Urinary bladder (tissue), 4 donors: Measurements from ENCODE around the gene PTPRC. TPM values are rescaled to one million over a fixed set of nuclear protein-coding genes. Genes with fewer than 3 reads are reported as not detected.

ENCODE experiments used
- DNase-seq: peaks from one replicate; pipeline ENCODE4 v3.0.0-alpha.2; 2015; ENCODE audit errors: extremely low spot score
- H3K27ac ChIP-seq: one replicate; pipeline ENCODE4 v1.5.1; 2013; ENCODE audit warnings: low read depth, mild to moderate bottlenecking, moderate library complexity
- H3K36me3 ChIP-seq: one replicate; pipeline ENCODE4 v1.6.1; 2013; ENCODE audit warnings: mild to moderate bottlenecking, moderate library complexity; ENCODE audit not compliant: insufficient read depth
- H3K4me1 ChIP-seq: one replicate; pipeline ENCODE4 v1.6.1; 2013; ENCODE audit warnings: mild to moderate bottlenecking, moderate library complexity; ENCODE audit not compliant: insufficient read depth
- H3K4me3 ChIP-seq: one replicate; pipeline ENCODE4 v1.5.1; 2013; ENCODE audit warnings: low read depth, low read length
- WGBS: extraction: QIAGEN DNeasy Blood & Tissue Kit; methylation state at CpG from one replicate; pipeline ENCODE4 v1.1.7; 2013; 5-methylcytosine and 5-hydroxymethylcytosine counted together
- polyA plus RNA-seq: library from polyadenylated mRNA; stranded (reverse); fragments of 200-250 nt; gene quantifications from one replicate; pipeline ENCODE4 v1.2.3, GENCODE V29; 2013
- total RNA-seq: library from RNA; depleted of rRNA; stranded (reverse); fragments of >200 nt; gene quantifications from one replicate; pipeline ENCODE4 v1.2.3, GENCODE V29; 2014
- donor health status: healthy with polysubstance abuse.
- donor health status: healthy.

The PTPRC gene
- total and polyA plus RNA-seq, 2 donors = 9.6 to 34.4 TPM

- no peak for DNase-seq
- no peaks in the 10 kb centered on the region for H3K4me1 ChIP-seq
- H3K36me3 ChIP-seq = no peaks in the 10 kb centered on the region
- H3K27ac ChIP-seq = no peak overlapping the region
- H3K4me3 ChIP-seq = no peak overlapping the region
These were observed 87.6 kb downstream of the PTPRC start for GRCh38 chr1:198726455-198726854.

GRCh38 chr1:198729195-198729863 lies 90.5 kb downstream of the PTPRC start:
- 90% methylated on average over 5 of the region's 5 CpGs for WGBS

GRCh38 chr1:198730952-198731351 lies 92.1 kb downstream of the PTPRC start:
- no peak overlapping the region for H3K4me3 ChIP-seq
- no peak for DNase-seq
- H3K4me1 ChIP-seq = no peaks in the 10 kb centered on the region
- H3K27ac ChIP-seq = no peak overlapping the region
- 86% methylated on average over 2 of the region's 2 CpGs for WGBS
- no peaks in the 10 kb centered on the region for H3K36me3 ChIP-seq

More at GRCh38 chr1:198729195-198729863, 90.5 kb downstream of the PTPRC start:
- no peaks in the 10 kb centered on the region for H3K36me3 ChIP-seq
- no peaks in the 10 kb centered on the region for H3K4me1 ChIP-seq
- H3K27ac ChIP-seq = no peak overlapping the region
- DNase-seq = no peak
- no peak overlapping the region for H3K4me3 ChIP-seq

- WGBS = 54% methylated on average over 2 of the region's 2 CpGs
These were observed 95.6 kb downstream of the PTPRC start for GRCh38 chr1:198734323-198735008.

GRCh38 chr1:198741744-198742143 lies 102.9 kb downstream of the PTPRC start:
- H3K27ac ChIP-seq = no peak overlapping the region
- 65% methylated on average over 3 of the region's 3 CpGs for WGBS
- H3K4me3 ChIP-seq = no peak overlapping the region
- no peaks in the 10 kb centered on the region for H3K36me3 ChIP-seq
- no peak for DNase-seq
- H3K4me1 ChIP-seq = no peaks in the 10 kb centered on the region

More at GRCh38 chr1:198734323-198735008, 95.6 kb downstream of the PTPRC start:
- no peak overlapping the region for H3K4me3 ChIP-seq
- no peak overlapping the region for H3K27ac ChIP-seq
- H3K36me3 ChIP-seq = no peaks in the 10 kb centered on the region
- no peak for DNase-seq
- H3K4me1 ChIP-seq = no peaks in the 10 kb centered on the region

GRCh38 chr1:198747127-198747526 lies 108.3 kb downstream of the PTPRC start:
- 84% methylated on average over 2 of the region's 2 CpGs for WGBS
- H3K4me3 ChIP-seq = no peak overlapping the region
- DNase-seq = no peak
- H3K36me3 ChIP-seq = no peaks in the 10 kb centered on the region
- H3K4me1 ChIP-seq = no peaks in the 10 kb centered on the region
- H3K27ac ChIP-seq = no peak overlapping the region

- DNase-seq = no peak
- H3K36me3 ChIP-seq = no peaks in the 10 kb centered on the region
- H3K27ac ChIP-seq = no peak overlapping the region
- no peak overlapping the region for H3K4me3 ChIP-seq
- WGBS = 87% methylated on average over 1 of the region's 1 CpG
- no peaks in the 10 kb centered on the region for H3K4me1 ChIP-seq
These were observed 110.4 kb downstream of the PTPRC start for GRCh38 chr1:198749279-198749678.

GRCh38 chr1:198750081-198750480 lies 111.2 kb downstream of the PTPRC start:
- 79% methylated on average over 3 of the region's 3 CpGs for WGBS
- DNase-seq = no peak
- Histone ChIP-seq H3K4me3 (no peak overlapping the region), H3K4me1 (no peaks in the 10 kb centered on the region), H3K36me3 (no peaks in the 10 kb centered on the region), H3K27ac (no peak overlapping the region)

- no peaks in the 10 kb centered on the region for H3K4me1 ChIP-seq
- H3K36me3 ChIP-seq = no peaks in the 10 kb centered on the region
- WGBS = 86% methylated on average over 3 of the region's 3 CpGs
- no peak overlapping the region for H3K27ac ChIP-seq
- DNase-seq = no peak
- no peak overlapping the region for H3K4me3 ChIP-seq
These were observed 112.9 kb downstream of the PTPRC start for GRCh38 chr1:198751741-198752140.

GRCh38 chr1:198754670-198755069 lies 115.8 kb downstream of the PTPRC start:
- 86% methylated on average over 1 of the region's 1 CpG for WGBS
- Histone ChIP-seq H3K27ac (no peak overlapping the region), H3K4me3 (no peak overlapping the region), H3K4me1 (no peaks in the 10 kb centered on the region), H3K36me3 (no peaks in the 10 kb centered on the region)
- DNase-seq = no peak

GRCh38 chr1:198755715-198756114 lies 116.9 kb downstream of the PTPRC start:
- no peak overlapping the region for H3K27ac ChIP-seq
- no peaks in the 10 kb centered on the region for H3K4me1 ChIP-seq
- H3K36me3 ChIP-seq = no peaks in the 10 kb centered on the region
- WGBS = 71% methylated on average over 2 of the region's 2 CpGs
- DNase-seq = no peak
- H3K4me3 ChIP-seq = no peak overlapping the region

- DNase-seq = no peak
- H3K4me1 ChIP-seq = no peaks in the 10 kb centered on the region
- no peak overlapping the region for H3K27ac ChIP-seq
- H3K4me3 ChIP-seq = no peak overlapping the region
- no peaks in the 10 kb centered on the region for H3K36me3 ChIP-seq
These were observed 117.6 kb downstream of the PTPRC start for GRCh38 chr1:198756470-198756869.

- DNase-seq = no peak
- Histone ChIP-seq H3K36me3 (no peaks in the 10 kb centered on the region), H3K4me1 (no peaks in the 10 kb centered on the region), H3K4me3 (no peak overlapping the region), H3K27ac (no peak overlapping the region)
- 88% methylated on average over 4 of the region's 4 CpGs for WGBS
These were observed 123.2 kb downstream of the PTPRC start for GRCh38 chr1:198761859-198762616.

GRCh38 chr1:198763298-198763714 lies 124.5 kb downstream of the PTPRC start:
- Histone ChIP-seq H3K4me3 (no peak overlapping the region), H3K36me3 (no peaks in the 10 kb centered on the region), H3K4me1 (no peaks in the 10 kb centered on the region), H3K27ac (no peak overlapping the region)
- DNase-seq = no peak
- 39% methylated on average over 1 of the region's 1 CpG for WGBS
